Astrocyte (in vitro differentiated cells and primary cell): ENCODE results near the gene VIPR2. TPM values are rescaled to one million over a fixed set of nuclear protein-coding genes. Genes with fewer than 3 reads are reported as not detected.

Experiments
- DNase-seq: peaks from one replicate; pipeline ENCODE4 v3.0.0-alpha.2; 2010; ENCODE audit warnings: low read depth
- FAIRE-seq: peaks from 2 replicates; lab custom pipeline; 2011; peaks lifted over from hg19 to GRCh38; lab: Jason Lieb, UNC
- H2AFZ ChIP-seq: 2 replicates; pipeline ENCODE4 v1.6.0; 2012; ENCODE audit warnings: low read depth, low read length, inconsistent platforms
- H3K27ac ChIP-seq: 2 replicates; pipeline ENCODE4 v1.5.1; 2011; ENCODE audit warnings: low read depth, low read length, inconsistent platforms
- H3K27me3 ChIP-seq: 2 replicates; pipeline ENCODE4 v1.6.0; 2011; ENCODE audit warnings: low read length, inconsistent platforms; ENCODE audit not compliant: insufficient read depth
- H3K36me3 ChIP-seq: 2 replicates; pipeline ENCODE4 v1.5.1; 2011; ENCODE audit warnings: low read length, inconsistent platforms; ENCODE audit not compliant: insufficient read depth
- H3K4me1 ChIP-seq: 2 replicates; pipeline ENCODE4 v1.5.1; 2011; ENCODE audit warnings: low read length, inconsistent platforms; ENCODE audit not compliant: insufficient read depth
- H3K4me2 ChIP-seq: 2 replicates; pipeline ENCODE4 v1.6.0; 2012; ENCODE audit warnings: low read length, inconsistent platforms
- H3K4me3 ChIP-seq: 2 replicates; pipeline ENCODE4 v1.5.1; 2011; ENCODE audit warnings: low read depth, mild to moderate bottlenecking, low read length, inconsistent platforms; ENCODE audit not compliant: insufficient read depth
- H3K79me2 ChIP-seq: 2 replicates; pipeline ENCODE4 v1.6.0; 2012; ENCODE audit warnings: mild to moderate bottlenecking, low read length, inconsistent platforms; ENCODE audit not compliant: insufficient read depth
- H3K9ac ChIP-seq: 2 replicates; pipeline ENCODE4 v1.6.0; 2012; ENCODE audit warnings: mild to moderate bottlenecking, low read length, inconsistent platforms
- H3K9me3 ChIP-seq: 2 replicates; pipeline ENCODE4 v1.5.1; 2012; ENCODE audit warnings: low read depth, mild to moderate bottlenecking, low read length, inconsistent platforms; ENCODE audit not compliant: insufficient read depth
- H4K20me1 ChIP-seq: 2 replicates; pipeline ENCODE4 v1.6.0; 2012; ENCODE audit warnings: low read length, inconsistent platforms; ENCODE audit not compliant: insufficient read depth
- H3K27ac Mint-ChIP-seq: one replicate; pipeline ENCODE4 v1.8.0; 2021; ENCODE audit warnings: mild to moderate bottlenecking, mixed read lengths; ENCODE audit not compliant: unreplicated experiment
- H3K27me3 Mint-ChIP-seq: one replicate; pipeline ENCODE4 v1.8.0; 2021; ENCODE audit warnings: low read depth, mixed read lengths; ENCODE audit not compliant: unreplicated experiment
- H3K36me3 Mint-ChIP-seq: one replicate; pipeline ENCODE4 v1.8.0; 2021; ENCODE audit warnings: low read depth, mixed read lengths; ENCODE audit not compliant: unreplicated experiment
- H3K4me1 Mint-ChIP-seq: one replicate; pipeline ENCODE4 v1.8.0; 2021; ENCODE audit warnings: low read depth, mixed read lengths; ENCODE audit not compliant: unreplicated experiment
- H3K4me3 Mint-ChIP-seq: one replicate; pipeline ENCODE4 v1.8.0; 2021; ENCODE audit warnings: mild to moderate bottlenecking, moderate library complexity, mixed read lengths; ENCODE audit not compliant: unreplicated experiment
- H3K9me3 Mint-ChIP-seq: one replicate; pipeline ENCODE4 v1.8.0; 2021; ENCODE audit warnings: mild to moderate bottlenecking, mixed read lengths; ENCODE audit not compliant: unreplicated experiment
- EZH2 ChIP-seq: IDR thresholded peaks from 2 replicates; pipeline ENCODE4 v1.6.1; 2012; ENCODE audit warnings: mild to moderate bottlenecking, low read length, inconsistent platforms; ENCODE audit not compliant: insufficient read depth
- total RNA-seq: library from RNA; stranded (reverse); gene quantifications from 2 replicates; pipeline ENCODE4 v1.2.1, GENCODE V29; 2021
- TF ChIP-seq, protein P1 (sequence below): IDR thresholded peaks from 2 replicates; pipeline ENCODE4 v1.5.1; 2011; ENCODE audit warnings: low read depth, mild to moderate bottlenecking, inconsistent platforms, low read length, moderate library complexity; ENCODE audit not compliant: insufficient read depth

VIPR2 gene
- total RNA-seq, 1 donor from 2014 or later, result 0.68 TPM

DNA sequence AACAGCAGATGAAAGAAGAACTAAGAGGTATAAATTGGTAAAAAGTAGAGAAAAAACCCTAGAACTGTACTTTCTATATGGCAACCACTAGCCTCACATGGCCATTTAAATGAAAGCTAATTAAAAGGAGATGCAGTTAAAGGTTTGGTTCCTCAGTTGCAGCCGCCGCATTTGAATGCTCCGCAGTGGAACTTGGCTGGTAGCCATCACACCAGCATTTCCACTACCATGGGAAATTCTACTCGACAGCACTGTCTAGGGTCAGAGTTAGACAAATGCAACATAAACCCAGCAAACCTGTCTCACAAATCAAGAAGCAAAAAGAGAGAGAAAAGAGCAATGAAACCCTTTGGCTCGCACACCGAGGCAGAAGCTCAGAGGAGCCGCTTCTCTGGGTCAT is 29.7 kb downstream of the VIPR2 start:
- H3K4me3 Mint-ChIP-seq, result no peak overlapping the region
- Histone ChIP-seq H3K9me3 (no peaks in the 10 kb centered on the region), H4K20me1 (no peaks in the 10 kb centered on the region), H3K36me3 (no peaks in the 10 kb centered on the region), H3K79me2 (no peaks in the 10 kb centered on the region), H3K27ac (no peak overlapping the region), H3K4me1 (no peaks in the 10 kb centered on the region), H3K4me3 (no peak overlapping the region), H3K27me3 (peaks cover 2% of the 10 kb centered on the region), H2AFZ (no peak overlapping the region), H3K4me2 (no peak overlapping the region), H3K9ac (no peak overlapping the region)
- TF ChIP-seq EZH2, result no peak
- TF ChIP-seq, protein P1, sequence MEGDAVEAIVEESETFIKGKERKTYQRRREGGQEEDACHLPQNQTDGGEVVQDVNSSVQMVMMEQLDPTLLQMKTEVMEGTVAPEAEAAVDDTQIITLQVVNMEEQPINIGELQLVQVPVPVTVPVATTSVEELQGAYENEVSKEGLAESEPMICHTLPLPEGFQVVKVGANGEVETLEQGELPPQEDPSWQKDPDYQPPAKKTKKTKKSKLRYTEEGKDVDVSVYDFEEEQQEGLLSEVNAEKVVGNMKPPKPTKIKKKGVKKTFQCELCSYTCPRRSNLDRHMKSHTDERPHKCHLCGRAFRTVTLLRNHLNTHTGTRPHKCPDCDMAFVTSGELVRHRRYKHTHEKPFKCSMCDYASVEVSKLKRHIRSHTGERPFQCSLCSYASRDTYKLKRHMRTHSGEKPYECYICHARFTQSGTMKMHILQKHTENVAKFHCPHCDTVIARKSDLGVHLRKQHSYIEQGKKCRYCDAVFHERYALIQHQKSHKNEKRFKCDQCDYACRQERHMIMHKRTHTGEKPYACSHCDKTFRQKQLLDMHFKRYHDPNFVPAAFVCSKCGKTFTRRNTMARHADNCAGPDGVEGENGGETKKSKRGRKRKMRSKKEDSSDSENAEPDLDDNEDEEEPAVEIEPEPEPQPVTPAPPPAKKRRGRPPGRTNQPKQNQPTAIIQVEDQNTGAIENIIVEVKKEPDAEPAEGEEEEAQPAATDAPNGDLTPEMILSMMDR, result no peak
- no peaks in the 10 kb centered on the region for H3K36me3 Mint-ChIP-seq
- peaks cover 42% of the 10 kb centered on the region for H3K27me3 Mint-ChIP-seq
- H3K9me3 Mint-ChIP-seq, result no peaks in the 10 kb centered on the region
- no peak for FAIRE-seq
- H3K4me1 Mint-ChIP-seq, result no peaks in the 10 kb centered on the region
- no peak overlapping the region for H3K27ac Mint-ChIP-seq
- DNase-seq, result no peak

DNA sequence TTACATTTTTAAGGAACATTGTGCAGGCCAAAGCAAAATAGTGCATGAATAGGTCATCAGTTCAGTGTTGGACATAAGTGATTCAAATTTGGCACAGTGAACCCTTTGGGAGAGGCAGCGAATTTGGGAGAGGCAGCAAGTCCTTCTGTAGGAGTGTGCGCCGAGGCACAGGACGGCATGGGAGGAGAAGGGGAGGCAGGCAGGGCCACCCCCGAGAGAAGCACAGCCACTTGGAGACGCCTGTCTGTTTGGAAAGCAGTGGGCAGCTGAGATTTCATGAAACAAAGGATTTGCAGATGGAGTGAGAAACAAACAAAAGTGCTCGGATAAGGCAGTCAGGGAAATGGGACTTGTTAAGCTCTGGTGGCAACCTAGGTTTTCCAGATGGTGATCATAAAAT is 30.6 kb downstream of the VIPR2 start:
- Mint-ChIP-seq H3K9me3 (no peaks in the 10 kb centered on the region), H3K27me3 (peaks cover 49% of the 10 kb centered on the region), H3K4me3 (no peak overlapping the region), H3K27ac (no peak overlapping the region), H3K4me1 (no peaks in the 10 kb centered on the region), H3K36me3 (no peaks in the 10 kb centered on the region)
- no peak overlapping the region for H3K4me3 ChIP-seq
- no peak for DNase-seq
- no peak for TF ChIP-seq EZH2
- TF ChIP-seq, protein P1, result no peak
- H3K36me3 ChIP-seq, result no peaks in the 10 kb centered on the region
- H3K27ac ChIP-seq, result no peak overlapping the region
- H4K20me1 ChIP-seq, result no peaks in the 10 kb centered on the region
- no peak overlapping the region for H2AFZ ChIP-seq
- peaks cover 2% of the 10 kb centered on the region for H3K27me3 ChIP-seq
- no peak overlapping the region for H3K4me2 ChIP-seq
- H3K4me1 ChIP-seq, result no peaks in the 10 kb centered on the region
- no peak for FAIRE-seq
- H3K79me2 ChIP-seq, result no peaks in the 10 kb centered on the region
- H3K9me3 ChIP-seq, result no peaks in the 10 kb centered on the region
- H3K9ac ChIP-seq, result no peak overlapping the region

DNA sequence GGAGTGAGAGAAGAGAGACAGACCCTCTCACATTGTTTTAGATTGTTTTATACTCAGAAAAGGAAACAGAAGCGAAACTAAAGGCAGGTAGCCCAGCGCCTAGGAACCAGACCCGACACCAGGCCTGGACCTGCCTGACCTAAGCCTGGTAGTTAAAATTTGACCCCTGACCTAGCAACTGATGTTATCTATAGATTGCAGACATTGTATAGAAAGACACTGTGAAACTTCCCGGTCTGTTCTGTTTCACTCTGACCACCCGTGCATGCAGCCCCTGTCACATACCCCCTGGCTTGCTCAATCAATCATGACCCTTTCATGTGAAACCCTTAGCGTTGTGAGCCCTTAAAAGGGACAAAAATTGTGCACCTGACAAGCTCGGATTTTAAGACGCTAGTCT is 31.6 kb downstream of the VIPR2 start:
- H3K9me3 ChIP-seq, result no peaks in the 10 kb centered on the region
- H3K36me3 ChIP-seq, result no peaks in the 10 kb centered on the region
- H3K27me3 ChIP-seq, result peaks cover 2% of the 10 kb centered on the region
- no peaks in the 10 kb centered on the region for H3K79me2 ChIP-seq
- H3K9ac ChIP-seq, result no peak overlapping the region
- Mint-ChIP-seq H3K4me1 (no peaks in the 10 kb centered on the region), H3K27me3 (peaks cover 52% of the 10 kb centered on the region), H3K36me3 (no peaks in the 10 kb centered on the region), H3K4me3 (no peak overlapping the region), H3K27ac (no peak overlapping the region), H3K9me3 (no peaks in the 10 kb centered on the region)
- DNase-seq (no peak), FAIRE-seq (no peak)
- no peak overlapping the region for H3K4me3 ChIP-seq
- no peak overlapping the region for H2AFZ ChIP-seq
- TF ChIP-seq, protein P1, result no peak
- no peak for TF ChIP-seq EZH2
- no peaks in the 10 kb centered on the region for H4K20me1 ChIP-seq
- H3K4me2 ChIP-seq, result no peak overlapping the region
- H3K4me1 ChIP-seq, result no peaks in the 10 kb centered on the region
- H3K27ac ChIP-seq, result no peak overlapping the region
